Measurements from ENCODE around the gene GABRG2.

The GABRG2 gene

GRCh38 chr5:162196351-162196750 is 128.8 kb downstream of the GABRG2 start:
- no peak for DNase-seq

- no peak for DNase-seq
These were observed 134.8 kb downstream of the GABRG2 start for GRCh38 chr5:162202285-162202880.

Data from CD4-positive, alpha-beta T cell treated with Interferon gamma for 1 hour (primary cell).